ENCODE results near the gene WNT3A.

DNA sequence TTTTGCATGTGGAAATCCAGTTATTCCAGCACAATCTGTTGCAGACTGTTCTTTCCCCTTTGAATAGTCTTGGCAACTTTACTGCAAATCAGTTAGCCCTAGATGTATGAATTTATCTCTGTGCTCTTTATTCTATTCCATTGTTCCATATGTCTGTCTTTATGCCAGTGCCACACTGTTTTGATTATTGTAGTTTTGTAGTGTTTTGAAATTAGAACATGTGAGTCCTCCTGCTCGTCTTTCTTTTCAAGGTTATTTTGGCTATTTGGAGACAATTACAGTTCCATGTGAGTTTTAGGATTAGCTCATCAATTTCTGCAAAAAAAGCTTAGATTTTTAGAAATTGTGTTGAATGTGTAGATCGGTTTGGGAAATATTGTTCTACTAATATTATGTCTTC lies 26.6 kb downstream of the WNT3A start:
- TF ChIP-seq, protein P1, sequence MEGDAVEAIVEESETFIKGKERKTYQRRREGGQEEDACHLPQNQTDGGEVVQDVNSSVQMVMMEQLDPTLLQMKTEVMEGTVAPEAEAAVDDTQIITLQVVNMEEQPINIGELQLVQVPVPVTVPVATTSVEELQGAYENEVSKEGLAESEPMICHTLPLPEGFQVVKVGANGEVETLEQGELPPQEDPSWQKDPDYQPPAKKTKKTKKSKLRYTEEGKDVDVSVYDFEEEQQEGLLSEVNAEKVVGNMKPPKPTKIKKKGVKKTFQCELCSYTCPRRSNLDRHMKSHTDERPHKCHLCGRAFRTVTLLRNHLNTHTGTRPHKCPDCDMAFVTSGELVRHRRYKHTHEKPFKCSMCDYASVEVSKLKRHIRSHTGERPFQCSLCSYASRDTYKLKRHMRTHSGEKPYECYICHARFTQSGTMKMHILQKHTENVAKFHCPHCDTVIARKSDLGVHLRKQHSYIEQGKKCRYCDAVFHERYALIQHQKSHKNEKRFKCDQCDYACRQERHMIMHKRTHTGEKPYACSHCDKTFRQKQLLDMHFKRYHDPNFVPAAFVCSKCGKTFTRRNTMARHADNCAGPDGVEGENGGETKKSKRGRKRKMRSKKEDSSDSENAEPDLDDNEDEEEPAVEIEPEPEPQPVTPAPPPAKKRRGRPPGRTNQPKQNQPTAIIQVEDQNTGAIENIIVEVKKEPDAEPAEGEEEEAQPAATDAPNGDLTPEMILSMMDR (IDR thresholded peaks at IDR 0.05) = no peak
- TF ChIP-seq POLR2AphosphoS5 (IDR thresholded peaks at IDR 0.05) = no peak
- TF ChIP-seq POLR2A (IDR thresholded peaks at IDR 0.05) = no peak
- no peak for TF ChIP-seq EP300 (IDR thresholded peaks at IDR 0.05)
